Suprapubic skin (tissue), 4 donors: ENCODE data around the gene MARS1. TPM values are rescaled to one million over a fixed set of nuclear protein-coding genes. Genes with fewer than 3 reads are reported as not detected.
A peak's percentile ranks its signal among the peaks of the same experiment; 100 is the strongest.

Experiments
- DNase-seq, 2 donors: peaks; one replicate each; pipeline ENCODE4 v3.0.0-alpha.2; 2019; ENCODE audit warnings: low spot score in 2 of 2
- H3K27ac ChIP-seq: fragments of 200-600 bp; sonication (generic); one replicate; pipeline ENCODE4 v1.5.1; 2019
- H3K27me3 ChIP-seq: fragments of 200-600 bp; sonication (generic); one replicate; pipeline ENCODE4 v1.5.1; 2019
- H3K36me3 ChIP-seq: fragments of 200-600 bp; sonication (generic); one replicate; pipeline ENCODE4 v1.5.1; 2019
- H3K4me1 ChIP-seq: fragments of 200-600 bp; sonication (generic); one replicate; pipeline ENCODE4 v1.5.1; 2019
- H3K4me3 ChIP-seq: fragments of 200-600 bp; sonication (generic); one replicate; pipeline ENCODE4 v1.5.1; 2019; ENCODE audit warnings: mild to moderate bottlenecking
- H3K9me3 ChIP-seq: fragments of 200-600 bp; sonication (generic); one replicate; pipeline ENCODE4 v1.5.1; 2019
- CTCF ChIP-seq, 2 donors: fragments of 200-600 bp in 1 of 2; fragments of 450-650 bp in 1 of 2; sonication (generic) in 1 of 2; IDR thresholded peaks; one replicate each; pipeline ENCODE4 v1.5.1; 2016 to 2019; ENCODE audit warnings: antibody characterized with exemption in 2 of 2, mild to moderate bottlenecking in 1 of 2, moderate library complexity in 1 of 2
- EP300 ChIP-seq: sonication (generic); formaldehyde crosslinking; IDR thresholded peaks from one replicate; pipeline ENCODE4 v1.6.1; 2017; ENCODE audit warnings: antibody characterized with exemption
- POLR2A ChIP-seq, 2 donors: fragments of 450-650 bp; IDR thresholded peaks; one replicate each; pipeline ENCODE4 v1.6.1; 2017; ENCODE audit warnings: antibody characterized with exemption in 2 of 2, mild to moderate bottlenecking in 2 of 2, moderate library complexity in 2 of 2
- POLR2AphosphoS5 ChIP-seq, 3 donors: sonication (generic); formaldehyde crosslinking; IDR thresholded peaks; one replicate each; pipeline ENCODE4 v1.6.1; 2017; ENCODE audit warnings: antibody characterized with exemption in 3 of 3
- WGBS: methylation state at CpG from one replicate; pipeline ENCODE4 v1.1.5; 2018; 5-methylcytosine and 5-hydroxymethylcytosine counted together
- total RNA-seq, 4 donors: library from RNA; depleted of rRNA; stranded (reverse); fragments of >200 nt; gene quantifications; one replicate each; pipeline ENCODE4 v1.1.0, GENCODE V29; 2016

MARS1 gene
- total RNA-seq, 4 donors from 2014 or later = 55.7 to 203 (median 79.7) TPM

- 83% methylated on average over 8 of the region's 8 CpGs for WGBS
- TF ChIP-seq POLR2AphosphoS5 (IDR thresholded peaks at IDR 0.05) (no peak), CTCF (IDR thresholded peaks at IDR 0.05) (no peak), POLR2A (IDR thresholded peaks at IDR 0.05) (no peak), EP300 (no peak)
- Histone ChIP-seq H3K4me3 (no peak overlapping the region), H3K27ac (no peak overlapping the region), H3K9me3 (no peaks in the 10 kb centered on the region), H3K27me3 (peaks cover 43% of the 10 kb centered on the region), H3K36me3 (peaks cover 5% of the 10 kb centered on the region), H3K4me1 (peaks cover 17% of the 10 kb centered on the region)
- no peak for DNase-seq
These were observed 13.4 kb upstream of the MARS1 start for GRCh38 chr12:57474430-57474829.

DNA sequence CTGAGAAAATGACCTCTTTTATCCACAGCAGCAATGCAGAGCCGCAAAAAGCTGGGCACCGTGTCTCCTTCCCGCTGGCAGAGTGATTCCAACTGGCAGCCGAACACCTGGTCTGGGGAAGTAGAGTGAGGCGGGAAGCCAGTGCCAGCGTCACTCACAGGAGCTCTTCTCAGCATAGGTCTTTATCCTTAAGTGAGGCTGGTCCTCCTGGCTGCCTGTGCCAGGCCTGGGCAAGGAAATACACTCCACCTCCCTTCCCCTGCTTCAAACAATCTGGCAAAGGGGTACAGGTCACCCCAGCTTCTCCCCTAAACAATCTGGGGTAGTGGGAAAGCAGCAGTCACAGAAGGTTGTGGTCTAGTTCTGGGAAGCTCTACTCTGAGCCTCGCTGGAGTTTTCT, 13.0 kb upstream of the MARS1 start:
- H3K27ac ChIP-seq = no peak overlapping the region
- DNase-seq = no peak
- peak overlapping the region; percentile 51 for H3K4me3 ChIP-seq
- H3K27me3 ChIP-seq = peaks cover 43% of the 10 kb centered on the region
- TF ChIP-seq POLR2A (IDR thresholded peaks at IDR 0.05) = no peak
- no peak for TF ChIP-seq POLR2AphosphoS5 (IDR thresholded peaks at IDR 0.05)
- no peak for TF ChIP-seq CTCF (IDR thresholded peaks at IDR 0.05)
- no peak for TF ChIP-seq EP300
- H3K9me3 ChIP-seq = no peaks in the 10 kb centered on the region
- peaks cover 5% of the 10 kb centered on the region for H3K36me3 ChIP-seq
- 43% methylated on average over 7 of the region's 7 CpGs for WGBS
- peaks cover 17% of the 10 kb centered on the region for H3K4me1 ChIP-seq

DNA sequence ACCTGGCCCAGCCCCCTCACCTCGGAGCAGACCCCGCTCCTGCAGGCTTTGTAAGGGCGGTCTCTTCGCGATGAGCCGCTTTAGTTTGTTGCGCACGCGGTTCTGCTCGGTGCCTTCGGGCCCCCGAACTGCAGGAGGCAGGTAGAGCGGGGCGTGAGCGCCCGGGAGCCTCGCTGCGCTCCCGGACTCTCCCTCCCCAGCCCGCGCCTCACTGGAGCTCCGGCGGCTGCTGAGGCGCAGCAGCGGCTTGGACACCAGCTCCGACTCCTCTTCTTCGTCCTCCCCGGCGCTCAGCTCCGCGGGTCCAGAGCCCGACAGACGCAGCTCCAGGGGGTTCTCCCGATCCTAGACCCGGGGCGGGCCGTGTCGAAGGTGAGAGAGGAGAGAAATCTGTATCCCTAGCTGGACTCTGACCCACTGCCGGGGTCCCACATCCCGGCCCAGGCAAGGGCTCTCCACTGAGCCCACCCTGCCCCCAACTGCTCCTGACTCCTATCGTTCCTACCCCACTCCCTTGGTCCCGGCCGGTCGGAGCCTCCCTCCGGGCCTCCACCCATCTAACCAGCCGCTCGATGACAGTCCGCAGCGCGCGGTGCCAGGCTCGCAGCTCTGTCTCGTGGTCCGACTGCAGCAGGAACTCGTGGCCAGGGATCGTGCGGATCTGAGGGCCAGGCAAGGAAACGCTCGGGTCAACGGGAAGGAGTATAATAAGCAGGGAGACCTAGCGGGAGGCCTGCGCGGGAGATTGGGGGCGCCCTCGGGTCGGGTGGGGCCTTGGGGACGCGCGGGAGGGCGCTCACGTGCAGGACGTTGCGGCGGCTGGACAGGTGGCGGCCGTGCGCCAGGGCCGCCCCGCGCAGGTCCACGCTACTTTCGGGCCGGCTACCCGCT, 12.4 kb upstream of the MARS1 start:
- H3K36me3 ChIP-seq = peaks cover 5% of the 10 kb centered on the region
- peaks cover 43% of the 10 kb centered on the region for H3K27me3 ChIP-seq
- DNase-seq = no peak
- H3K27ac ChIP-seq = no peak overlapping the region
- no peak for TF ChIP-seq POLR2A (IDR thresholded peaks at IDR 0.05)
- TF ChIP-seq POLR2AphosphoS5 (IDR thresholded peaks at IDR 0.05) = no peak
- TF ChIP-seq CTCF (IDR thresholded peaks at IDR 0.05) = no peak
- TF ChIP-seq EP300 = no peak
- WGBS = 17% methylated on average over 21 of the region's 84 CpGs
- H3K9me3 ChIP-seq = no peaks in the 10 kb centered on the region
- H3K4me3 ChIP-seq = peak overlapping the region; percentile 51
- H3K4me1 ChIP-seq = peaks cover 17% of the 10 kb centered on the region

GRCh38 chr12:57476162-57476992, 11.5 kb upstream of the MARS1 start:
- Histone ChIP-seq H3K9me3 (no peaks in the 10 kb centered on the region), H3K4me3 (peak overlapping the region; percentile 51), H3K27me3 (peaks cover 40% of the 10 kb centered on the region), H3K27ac (no peak overlapping the region), H3K36me3 (no peaks in the 10 kb centered on the region), H3K4me1 (peaks cover 17% of the 10 kb centered on the region)
- DNase-seq = no peak
- no peak for TF ChIP-seq POLR2A (IDR thresholded peaks at IDR 0.05)
- peak in 1 of 2 donors; percentile 46 for TF ChIP-seq CTCF (IDR thresholded peaks at IDR 0.05)
- no peak for TF ChIP-seq EP300
- no peak for TF ChIP-seq POLR2AphosphoS5 (IDR thresholded peaks at IDR 0.05)
- WGBS = 24% methylated on average over 25 of the region's 29 CpGs
